K562 (cell line): ENCODE results near the gene NAT14.

Experiments used
- POLR2AphosphoS5 ChIP-seq: IDR thresholded peaks from 2 replicates; pipeline ENCODE4 v1.6.1; 2011; ENCODE audit warnings: mild to moderate bottlenecking, low read depth, low read length, moderate library complexity; ENCODE audit not compliant: control insufficient read depth, insufficient read depth
- TOE1 ChIP-seq, 2 experiments: fragments of 450-650 bp in 1 of 2; sonication (generic) in 1 of 2; formaldehyde crosslinking in 1 of 2; IDR thresholded peaks; 2 replicates each; pipeline versions ENCODE4 v1.7.1 to v1.8.0; 2016 to 2022; ENCODE audit warnings: borderline replicate concordance in 2 of 2, mild to moderate bottlenecking in 2 of 2, antibody characterized with exemption in 1 of 2, inconsistent platforms in 1 of 2, low read depth in 1 of 2, missing genetic modification reagents in 1 of 2, moderate library complexity in 1 of 2
- ZKSCAN8 ChIP-seq: fragments of 200-800 bp; sonication (Bioruptor generic); IDR thresholded peaks from 2 replicates; pipeline ENCODE4 v1.6.1; 2016; ENCODE audit warnings: missing genetic modification characterization, missing compliant biosample characterization
- ZNF354B ChIP-seq: fragments of 250-450 bp; sonication (Bioruptor Pico); IDR thresholded peaks from 2 replicates; pipeline ENCODE4 v1.4.0; 2020

DNA sequence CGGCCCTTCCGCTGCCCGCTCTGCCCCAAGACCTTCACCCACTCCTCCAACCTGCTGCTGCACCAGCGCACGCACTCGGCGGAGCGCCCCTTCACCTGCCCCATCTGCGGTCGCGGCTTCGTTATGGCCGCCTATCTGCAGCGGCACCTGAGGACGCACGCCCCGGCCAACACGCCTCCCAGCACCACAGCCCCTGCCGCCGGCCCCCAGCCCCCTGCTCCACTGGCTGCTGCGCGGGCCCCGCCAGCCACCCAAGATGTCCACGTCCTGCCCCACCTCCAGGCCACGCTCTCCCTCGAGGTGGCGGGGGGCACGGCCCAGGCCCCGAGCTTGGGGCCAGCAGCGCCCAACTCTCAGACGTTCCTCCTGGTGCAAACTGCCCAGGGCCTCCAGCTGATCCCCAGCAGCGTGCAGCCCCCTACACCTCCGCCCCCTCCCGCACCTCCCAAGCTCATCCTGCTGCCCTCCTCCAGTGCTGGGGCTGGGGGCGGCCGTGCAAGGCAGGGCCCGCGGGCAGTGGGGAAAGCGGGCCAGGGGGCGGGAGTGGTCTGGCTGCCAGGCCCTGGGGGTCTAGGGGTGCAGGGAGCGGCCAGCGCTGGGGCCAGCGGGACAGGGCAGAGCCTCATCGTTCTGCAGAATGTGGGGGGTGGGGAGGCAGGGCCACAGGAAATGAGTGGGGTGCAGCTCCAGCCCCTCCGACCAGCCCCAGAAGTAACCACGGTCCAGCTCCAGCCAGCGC, 1.9 kb upstream of the NAT14 start:
- no peak for TF ChIP-seq POLR2AphosphoS5
- TF ChIP-seq TOE1 (IDR thresholded peaks at IDR 0.05; ENCODE audit: borderline replicate concordance) = no peak
- no peak for TF ChIP-seq TOE1 (CRISPR knock-in tag; IDR thresholded peaks at IDR 0.05; ENCODE audit: borderline replicate concordance, low read depth)
- no peak for TF ChIP-seq ZKSCAN8 (CRISPR knock-in tag)
- TF ChIP-seq ZNF354B (CRISPR knock-in tag) = no peak
